Stimulated activated CD4-positive, alpha-beta T cell treated with anti-CD3 and anti-CD28 coated beads, Interleukin-4, amount 100 ng/mL, for 24 hours (primary cell): ENCODE results near the gene TSPAN3.

Source experiments
- DNase-seq: peaks from one replicate; pipeline ENCODE4 v3.0.0-alpha.2; 2020

TSPAN3 gene

DNA sequence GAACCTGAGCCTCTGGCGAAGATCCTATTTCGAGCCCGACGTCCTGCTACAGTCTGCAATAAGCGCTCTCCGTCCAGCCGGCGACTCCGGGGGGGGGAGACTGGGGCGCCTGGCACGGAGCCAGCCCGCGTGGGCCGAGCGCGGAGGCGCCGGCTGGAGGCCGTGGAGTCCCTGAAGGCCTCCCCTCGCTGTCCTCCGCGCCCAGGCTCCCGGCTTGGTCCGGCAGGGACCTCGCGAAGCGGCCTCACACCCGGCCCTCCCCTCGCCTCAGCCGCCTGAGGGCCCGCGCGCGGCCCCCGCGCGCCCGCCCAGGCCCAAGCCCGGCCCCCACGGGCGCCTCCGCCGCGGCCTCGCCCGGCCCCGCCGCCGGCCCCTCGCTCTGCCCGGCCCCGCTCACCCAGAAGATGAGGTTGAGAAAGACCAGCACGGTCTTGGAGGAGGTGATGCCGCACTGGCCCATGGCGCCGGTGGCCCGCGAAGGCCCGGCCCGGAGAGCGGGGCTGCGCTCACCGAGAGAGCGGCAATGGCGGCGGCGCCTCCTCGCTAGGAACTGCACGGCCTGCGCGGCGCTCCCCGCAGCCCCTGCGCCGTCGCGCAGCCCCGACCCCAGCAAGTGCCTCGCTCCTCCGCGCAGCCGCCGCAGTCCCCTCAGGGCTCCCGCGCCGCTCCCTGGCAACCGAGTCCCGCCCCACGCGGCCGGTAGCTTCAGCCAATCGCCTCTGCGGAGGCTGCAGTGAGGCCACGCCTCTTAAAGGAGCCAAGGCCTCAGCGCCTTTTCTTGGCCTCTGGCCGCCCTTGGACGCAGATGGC lies at the start of gene TSPAN3:
TSS of gene TSPAN3 (minus strand) at position 615 of the 810 bp plus-strand sequence. CDS start at position 460, 155 bp downstream.
- DNase-seq = peak; percentile 93

- DNase-seq = no peak
These were observed 49.7 kb upstream of the TSPAN3 start for GRCh38 chr15:77120576-77120975.

DNA sequence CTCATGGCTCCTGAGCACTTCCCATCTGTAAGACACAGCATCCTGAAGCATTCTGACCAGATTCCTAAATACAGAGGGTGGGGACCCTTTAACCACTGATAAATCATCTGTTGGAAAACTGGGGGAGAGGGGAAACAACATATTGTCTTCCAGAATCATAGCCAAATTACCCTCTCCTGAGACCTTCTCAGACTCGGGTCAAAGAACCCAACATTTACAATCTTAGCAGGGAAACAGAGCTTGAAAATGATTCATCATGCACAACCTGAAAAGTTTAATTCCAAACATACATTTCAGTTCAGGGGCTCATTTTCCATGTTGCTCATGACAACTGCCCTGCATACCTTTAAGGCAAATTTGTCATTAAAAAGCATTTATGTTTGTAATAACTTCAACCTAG lies 48.5 kb upstream of the TSPAN3 start:
- DNase-seq = no peak

DNA sequence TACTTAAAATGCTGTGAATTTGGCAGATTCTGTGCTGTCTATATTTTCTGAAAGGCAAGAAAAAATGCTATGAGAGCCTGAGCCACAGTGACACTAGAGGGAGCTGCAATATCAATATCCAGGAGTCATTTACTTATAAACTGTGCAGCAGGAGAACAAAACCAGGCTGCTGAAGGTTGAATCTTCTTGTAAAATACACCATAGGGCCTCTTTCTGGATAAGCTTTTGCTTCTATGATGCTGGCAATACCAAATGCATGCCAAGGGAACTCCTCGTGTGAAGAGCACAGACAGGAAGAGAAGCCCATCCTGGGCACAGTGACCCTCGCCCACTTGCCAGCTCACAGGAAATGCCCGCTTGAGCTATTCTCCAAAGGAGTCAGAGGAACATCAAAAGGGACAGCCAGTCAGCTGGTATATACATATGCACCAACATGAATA lies 48.0 kb upstream of the TSPAN3 start:
- DNase-seq = peak; percentile 40

- DNase-seq = no peak
These were observed 44.3 kb upstream of the TSPAN3 start for GRCh38 chr15:77115179-77115578.

GRCh38 chr15:77112838-77113504 lies 42.1 kb upstream of the TSPAN3 start:
- DNase-seq = no peak

DNA sequence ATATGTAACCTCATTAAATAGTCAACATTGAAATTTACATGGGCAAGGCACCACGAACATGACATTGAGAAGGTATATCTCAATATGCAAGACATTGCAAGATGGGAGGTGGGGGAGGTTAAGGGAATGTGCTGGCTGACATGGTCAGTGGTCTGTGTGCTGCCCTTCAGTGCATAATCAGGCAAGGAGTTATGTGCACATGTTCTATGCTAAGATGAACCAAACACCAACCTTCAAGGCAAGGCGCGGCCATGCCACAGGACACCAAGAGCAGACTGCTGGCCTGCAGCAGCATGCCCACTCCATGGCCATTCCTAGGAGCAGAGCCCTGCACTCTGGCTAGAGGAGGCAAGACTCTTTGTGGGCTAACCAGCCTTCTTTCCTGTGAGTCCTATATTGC lies 40.9 kb upstream of the TSPAN3 start:
- no peak for DNase-seq

- peak; percentile 38 for DNase-seq
These were observed 36.8 kb upstream of the TSPAN3 start for GRCh38 chr15:77107531-77108355.

GRCh38 chr15:77107068-77107467 lies 36.2 kb upstream of the TSPAN3 start:
- no peak for DNase-seq

DNA sequence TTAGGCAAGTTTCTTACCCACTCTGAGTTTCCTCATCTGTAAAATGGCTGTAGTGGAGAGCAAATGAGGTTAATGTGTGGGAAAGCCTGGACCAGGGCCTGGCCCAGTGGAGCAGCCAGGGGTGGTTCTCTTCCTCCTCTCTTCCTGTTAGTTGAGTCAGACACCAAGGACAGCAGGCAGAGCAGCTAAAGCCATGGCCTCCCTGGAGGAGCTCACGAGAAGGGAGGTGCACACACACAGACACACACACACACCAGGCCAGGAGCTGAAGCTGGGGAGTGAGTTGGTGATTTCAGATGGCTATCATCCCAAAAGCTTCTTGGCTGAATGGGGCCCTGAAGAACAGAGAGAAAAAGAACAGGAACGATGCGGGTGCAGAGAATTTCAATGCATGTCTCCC lies 33.2 kb upstream of the TSPAN3 start:
- DNase-seq = no peak

- DNase-seq = no peak
These were observed 29.0 kb upstream of the TSPAN3 start for GRCh38 chr15:77099741-77100463.

GRCh38 chr15:77098572-77098971 lies 27.7 kb upstream of the TSPAN3 start:
- DNase-seq = no peak

- no peak for DNase-seq
These were observed 27.0 kb upstream of the TSPAN3 start for GRCh38 chr15:77097921-77098320.

DNA sequence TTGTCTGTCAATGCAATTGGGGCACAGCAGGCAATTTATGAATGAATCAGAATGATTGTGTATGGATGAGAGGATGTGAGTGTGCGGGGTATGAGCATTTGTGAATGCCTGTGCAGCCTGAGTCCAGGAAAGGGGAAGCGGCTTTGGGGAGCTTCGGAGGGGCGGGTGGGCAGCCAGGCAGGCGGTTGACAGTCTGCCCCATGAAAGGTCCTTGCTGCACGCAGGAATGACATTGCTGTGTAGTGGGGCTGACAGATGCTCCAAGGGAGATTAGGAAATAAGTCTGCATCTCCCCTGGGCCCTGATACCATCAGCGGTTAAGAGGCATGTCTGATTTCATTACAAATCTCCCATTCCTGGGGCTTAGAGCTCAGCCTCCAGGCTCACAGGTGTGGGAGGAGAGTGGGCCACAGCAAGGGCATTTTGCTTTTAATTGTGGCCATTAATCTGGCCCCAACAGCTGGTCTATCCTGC lies 26.4 kb upstream of the TSPAN3 start:
- DNase-seq = no peak

- no peak for DNase-seq
These were observed 25.6 kb upstream of the TSPAN3 start for GRCh38 chr15:77096541-77096940.

DNA sequence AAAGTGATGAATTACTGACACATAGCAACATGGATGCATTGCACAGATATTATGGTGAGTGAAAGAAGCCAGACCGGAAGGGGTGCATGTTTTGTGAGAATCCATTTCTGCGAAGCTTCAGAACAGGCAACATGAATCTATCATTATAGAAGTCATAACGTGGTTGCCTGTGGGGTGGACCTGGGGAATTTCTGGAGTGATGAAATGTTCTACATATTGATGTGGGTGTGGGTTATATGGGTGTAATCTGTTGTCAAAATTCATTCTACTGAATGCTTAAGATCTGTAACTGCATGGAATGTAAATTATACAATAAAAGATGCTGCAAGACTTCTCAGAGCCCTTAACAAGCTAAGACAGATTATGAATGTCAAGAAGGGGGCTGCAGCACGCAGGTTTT lies 25.2 kb upstream of the TSPAN3 start:
- no peak for DNase-seq

GRCh38 chr15:77094397-77095030 lies 23.6 kb upstream of the TSPAN3 start:
- DNase-seq = no peak

DNA sequence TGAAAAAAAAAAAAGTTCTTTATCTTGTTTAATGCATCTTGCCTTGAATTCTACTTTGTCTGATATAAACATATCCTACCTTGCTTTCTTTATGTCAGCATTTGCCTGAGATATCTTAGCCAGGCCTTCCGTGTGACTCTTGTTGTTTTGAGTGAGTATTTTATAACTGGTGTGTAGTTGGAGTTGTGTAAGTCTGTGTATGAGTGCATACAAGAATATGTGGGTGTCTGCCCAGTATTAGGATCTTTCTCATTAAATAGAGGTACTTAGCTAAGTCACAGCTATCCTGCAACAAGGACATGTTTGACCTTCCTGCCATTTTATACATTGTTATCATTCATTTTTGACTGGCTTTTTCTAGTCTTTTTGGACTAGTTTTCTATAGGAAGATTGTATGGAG lies 22.5 kb upstream of the TSPAN3 start:
- no peak for DNase-seq

DNA sequence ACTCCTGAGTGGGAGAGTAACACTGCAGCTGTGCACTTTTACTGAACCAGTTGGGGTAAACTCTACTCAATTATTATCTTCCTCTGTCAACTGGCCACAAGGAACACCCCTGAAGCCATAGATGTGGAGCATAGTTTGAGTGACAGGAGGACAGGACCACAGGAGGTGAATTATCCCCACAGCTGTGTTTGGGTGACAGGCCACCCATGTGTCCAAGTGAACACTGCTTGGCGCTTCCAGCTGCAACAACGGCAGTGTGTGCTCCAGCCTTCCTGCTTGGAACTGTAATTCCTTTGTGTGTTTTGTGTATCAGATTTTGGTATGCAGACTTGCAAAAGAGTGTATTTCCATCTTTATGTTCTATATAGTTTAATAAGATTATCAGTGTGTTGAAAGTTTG lies 20.2 kb upstream of the TSPAN3 start:
- no peak for DNase-seq

DNA sequence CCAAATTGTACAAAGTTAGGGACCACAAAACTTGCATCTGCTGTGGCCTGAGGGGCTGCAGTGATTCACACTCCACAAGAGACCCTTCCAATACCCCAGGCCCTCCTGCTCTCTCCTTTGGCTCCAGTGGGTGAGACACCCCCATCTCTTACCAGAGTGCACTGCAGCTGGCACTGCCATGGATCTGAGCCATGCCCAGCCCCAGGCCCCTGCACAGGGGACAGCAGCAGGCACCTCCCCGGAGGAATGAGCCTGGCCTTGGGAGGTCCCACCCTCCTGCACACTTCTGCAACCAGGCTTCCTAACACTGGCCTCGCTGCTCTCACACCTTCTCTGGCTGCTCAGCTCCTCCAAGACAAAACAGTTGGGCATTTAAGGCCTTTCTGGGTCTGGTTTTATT lies 16.3 kb upstream of the TSPAN3 start:
- no peak for DNase-seq

DNA sequence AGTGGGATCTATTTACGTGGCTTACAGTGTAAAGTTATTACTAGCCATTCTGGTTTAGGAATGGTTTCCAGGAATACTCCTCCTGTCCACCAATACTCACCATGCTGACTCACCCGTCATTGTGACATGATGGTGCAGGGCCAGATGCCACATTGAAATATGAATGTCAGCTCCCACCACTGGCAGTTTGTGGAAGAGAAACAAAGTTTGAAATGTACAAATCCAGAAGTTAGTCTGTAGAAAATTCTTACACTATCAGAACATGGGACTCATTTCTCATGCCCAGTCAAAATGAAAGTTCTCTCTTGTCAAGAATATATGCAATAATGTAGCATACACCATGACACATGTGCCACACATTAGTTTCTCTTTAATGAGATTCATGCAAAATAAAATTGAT lies 14.4 kb upstream of the TSPAN3 start:
- no peak for DNase-seq

DNA sequence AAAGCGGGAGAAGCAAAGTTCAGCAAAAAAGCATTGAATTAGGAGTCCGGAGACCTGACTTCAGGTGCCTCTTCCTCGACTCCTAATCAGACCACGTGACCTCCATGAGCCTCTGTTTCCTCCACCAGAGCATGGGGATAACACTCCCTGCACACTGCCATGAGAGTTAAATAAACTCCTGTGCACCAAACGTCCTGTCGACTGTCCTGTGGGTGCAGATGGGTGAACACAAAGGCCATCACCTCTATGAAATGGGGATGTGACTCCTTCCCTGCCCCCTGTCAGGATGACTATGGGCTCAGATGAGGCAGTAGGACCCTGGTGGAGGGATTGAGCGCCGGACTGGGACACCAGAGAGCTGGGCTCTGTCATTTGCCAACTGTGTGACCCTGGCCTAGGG lies 13.5 kb upstream of the TSPAN3 start:
- no peak for DNase-seq
